Caco-2 (cell line): ENCODE data around the gene SHB. TPM values are rescaled to one million over a fixed set of nuclear protein-coding genes. Genes with fewer than 3 reads are reported as not detected.

ENCODE experiments used
- BruUV-seq: library from RNA; stranded (reverse); fragments of 400-500 nt; replicated peaks from 2 replicates; lab custom pipeline; 2021; lab: Mats Ljungman, UMichigan
- CTCF ChIA-PET: fragments of 300-600 bp; sonication (Branson Sonifier 250); formaldehyde crosslinking; loops from one replicate; lab custom pipeline; 2022; ENCODE audit warnings: antibody characterized with exemption; lab: Charles Lee
- POLR2A ChIA-PET: fragments of 300-600 bp; sonication (Branson Sonifier 250); formaldehyde crosslinking; loops from one replicate; lab custom pipeline; 2022; ENCODE audit warnings: antibody characterized with exemption; lab: Charles Lee
- DNase-seq, 2 experiments: peaks; one replicate each; pipeline versions ENCODE4 v3.0.0 to v3.0.0-alpha.2; 2020 to 2022
- H3K27me3 ChIP-seq: replicated peaks from 2 replicates; pipeline ENCODE4 v1.6.0; 2011; ENCODE audit warnings: low read length; ENCODE audit not compliant: control insufficient read depth, insufficient read depth
- H3K36me3 ChIP-seq: 2 replicates; pipeline ENCODE4 v1.5.1; 2011; ENCODE audit warnings: low read length; ENCODE audit not compliant: control insufficient read depth, insufficient read depth
- H3K4me1 ChIP-seq: fragments of 250-450 bp; sonication (Bioruptor Pico); 2 replicates; pipeline ENCODE4 v1.5.1; 2020; ENCODE audit warnings: mild to moderate bottlenecking
- H3K4me3 ChIP-seq: 2 replicates; pipeline ENCODE4 v1.5.1; 2011; ENCODE audit warnings: low read depth, mild to moderate bottlenecking, control low read depth, low read length
- H3K9me3 ChIP-seq: fragments of 250-450 bp; sonication (Bioruptor Pico); 2 replicates; pipeline ENCODE4 v1.5.1; 2020; ENCODE audit warnings: mild to moderate bottlenecking, moderate library complexity
- H3K27ac Mint-ChIP-seq: one replicate; pipeline ENCODE4 v1.8.0; 2022; ENCODE audit warnings: mixed read lengths; ENCODE audit not compliant: unreplicated experiment
- H3K27me3 Mint-ChIP-seq: one replicate; pipeline ENCODE4 v1.8.0; 2022; ENCODE audit warnings: mixed read lengths; ENCODE audit not compliant: insufficient read depth, unreplicated experiment
- H3K36me3 Mint-ChIP-seq: one replicate; pipeline ENCODE4 v1.8.0; 2022; ENCODE audit warnings: mild to moderate bottlenecking, mixed read lengths; ENCODE audit not compliant: insufficient read depth, unreplicated experiment
- H3K4me1 Mint-ChIP-seq: one replicate; pipeline ENCODE4 v1.8.0; 2022; ENCODE audit warnings: low read depth, mixed read lengths; ENCODE audit not compliant: unreplicated experiment
- H3K4me3 Mint-ChIP-seq: one replicate; pipeline ENCODE4 v1.8.0; 2022; ENCODE audit warnings: mild to moderate bottlenecking, moderate library complexity, mixed read lengths; ENCODE audit not compliant: unreplicated experiment
- H3K9me3 Mint-ChIP-seq: one replicate; pipeline ENCODE4 v1.8.0; 2022; ENCODE audit warnings: mixed read lengths; ENCODE audit not compliant: unreplicated experiment
- CTCF ChIP-seq, 2 experiments: fragments of 200-600 bp in 1 of 2; IDR thresholded peaks; 1 replicate in 1 of 2; 2 replicates in 1 of 2; pipeline versions ENCODE4 v1.5.1 to v1.8.0; 2011 to 2022; ENCODE audit warnings: antibody characterized with exemption in 1 of 2, control low read depth in 1 of 2, inconsistent platforms in 1 of 2, low read depth in 1 of 2, low read length in 1 of 2, mild to moderate bottlenecking in 1 of 2, moderate library complexity in 1 of 2; ENCODE audit not compliant: insufficient read depth in 1 of 2, severe bottlenecking in 1 of 2, unreplicated experiment in 1 of 2
- intact Hi-C: fragments of 100-400 bp; cut with micrococcal nuclease; formaldehyde crosslinking; loops from one replicate; pipeline ENCODE4 v1.10.0; 2022; ENCODE audit not compliant: unreplicated experiment
- total RNA-seq: library from RNA; stranded (reverse); gene quantifications from 2 replicates; pipeline ENCODE4 v1.2.3, GENCODE V29; 2022

The SHB gene
- total RNA-seq, 1 experiment from 2014 or later, result 18.3 TPM

- Mint-ChIP-seq H3K4me3 (no peak overlapping the region), H3K36me3 (no peaks in the 10 kb centered on the region), H3K4me1 (peaks cover 6% of the 10 kb centered on the region), H3K9me3 (no peaks in the 10 kb centered on the region), H3K27ac (no peak overlapping the region), H3K27me3 (peaks cover 9% of the 10 kb centered on the region)
- H3K27me3 ChIP-seq, result no peaks in the 10 kb centered on the region
- DNase-seq, result no peak
- no peak overlapping the region for H3K4me3 ChIP-seq
- no peaks in the 10 kb centered on the region for H3K36me3 ChIP-seq
- TF ChIP-seq CTCF (IDR thresholded peaks at IDR 0.05; ENCODE audit: insufficient read depth in 1 of 2, low read depth in 1 of 2, low read length in 1 of 2, severe bottlenecking in 1 of 2, unreplicated experiment in 1 of 2), result no peak
- CTCF ChIA-PET, result no interaction called here
- H3K9me3 ChIP-seq, result no peaks in the 10 kb centered on the region
- no TSS peak for BruUV-seq
- intact Hi-C loops, result no loop called here
- POLR2A ChIA-PET, result no interaction called here
- peaks cover 9% of the 10 kb centered on the region for H3K4me1 ChIP-seq
Measured at GRCh38 chr9:38103340-38103739, 34.3 kb upstream of the SHB start.

- H3K4me3 Mint-ChIP-seq, result no peak overlapping the region
- no peak for TF ChIP-seq CTCF (IDR thresholded peaks at IDR 0.05; ENCODE audit: insufficient read depth in 1 of 2, low read depth in 1 of 2, low read length in 1 of 2, severe bottlenecking in 1 of 2, unreplicated experiment in 1 of 2)
- ChIA-PET CTCF (no interaction called here), POLR2A (no interaction called here)
- no peaks in the 10 kb centered on the region for H3K9me3 Mint-ChIP-seq
- no peak for DNase-seq
- Histone ChIP-seq H3K9me3 (no peaks in the 10 kb centered on the region), H3K36me3 (no peaks in the 10 kb centered on the region), H3K27me3 (no peaks in the 10 kb centered on the region), H3K4me1 (no peaks in the 10 kb centered on the region), H3K4me3 (no peak overlapping the region)
- no peak overlapping the region for H3K27ac Mint-ChIP-seq
- H3K36me3 Mint-ChIP-seq, result no peaks in the 10 kb centered on the region
- H3K4me1 Mint-ChIP-seq, result no peaks in the 10 kb centered on the region
- H3K27me3 Mint-ChIP-seq, result peaks cover 9% of the 10 kb centered on the region
- no TSS peak for BruUV-seq
- intact Hi-C loops, result no loop called here
Measured at GRCh38 chr9:38101423-38101822, 32.4 kb upstream of the SHB start.

- Mint-ChIP-seq H3K27me3 (peaks cover 9% of the 10 kb centered on the region), H3K4me1 (no peaks in the 10 kb centered on the region), H3K4me3 (no peak overlapping the region), H3K36me3 (no peaks in the 10 kb centered on the region), H3K9me3 (no peaks in the 10 kb centered on the region), H3K27ac (no peak overlapping the region)
- POLR2A ChIA-PET, result interaction anchor here (0.6 kb wide), 1 partner anchor 17 kb away, joined by 6 read pairs; no protein-coding TSS in a partner anchor
- H3K27me3 ChIP-seq, result no peaks in the 10 kb centered on the region
- H3K4me1 ChIP-seq, result no peaks in the 10 kb centered on the region
- H3K9me3 ChIP-seq, result no peaks in the 10 kb centered on the region
- intact Hi-C loops, result no loop called here
- no TSS peak for BruUV-seq
- no peaks in the 10 kb centered on the region for H3K36me3 ChIP-seq
- no peak for DNase-seq
- CTCF ChIA-PET, result no interaction called here
- no peak for TF ChIP-seq CTCF (IDR thresholded peaks at IDR 0.05; ENCODE audit: insufficient read depth in 1 of 2, low read depth in 1 of 2, low read length in 1 of 2, severe bottlenecking in 1 of 2, unreplicated experiment in 1 of 2)
- no peak overlapping the region for H3K4me3 ChIP-seq
Measured at GRCh38 chr9:38096238-38096805, 27.3 kb upstream of the SHB start.
